ENCODE results near the gene DZIP1L.
"Not testable (repeated sequence)": the region's sequence is repeated elsewhere in the genome, so short reads cannot be mapped to it uniquely, and the experiment has no call there.

Gene DZIP1L

DNA sequence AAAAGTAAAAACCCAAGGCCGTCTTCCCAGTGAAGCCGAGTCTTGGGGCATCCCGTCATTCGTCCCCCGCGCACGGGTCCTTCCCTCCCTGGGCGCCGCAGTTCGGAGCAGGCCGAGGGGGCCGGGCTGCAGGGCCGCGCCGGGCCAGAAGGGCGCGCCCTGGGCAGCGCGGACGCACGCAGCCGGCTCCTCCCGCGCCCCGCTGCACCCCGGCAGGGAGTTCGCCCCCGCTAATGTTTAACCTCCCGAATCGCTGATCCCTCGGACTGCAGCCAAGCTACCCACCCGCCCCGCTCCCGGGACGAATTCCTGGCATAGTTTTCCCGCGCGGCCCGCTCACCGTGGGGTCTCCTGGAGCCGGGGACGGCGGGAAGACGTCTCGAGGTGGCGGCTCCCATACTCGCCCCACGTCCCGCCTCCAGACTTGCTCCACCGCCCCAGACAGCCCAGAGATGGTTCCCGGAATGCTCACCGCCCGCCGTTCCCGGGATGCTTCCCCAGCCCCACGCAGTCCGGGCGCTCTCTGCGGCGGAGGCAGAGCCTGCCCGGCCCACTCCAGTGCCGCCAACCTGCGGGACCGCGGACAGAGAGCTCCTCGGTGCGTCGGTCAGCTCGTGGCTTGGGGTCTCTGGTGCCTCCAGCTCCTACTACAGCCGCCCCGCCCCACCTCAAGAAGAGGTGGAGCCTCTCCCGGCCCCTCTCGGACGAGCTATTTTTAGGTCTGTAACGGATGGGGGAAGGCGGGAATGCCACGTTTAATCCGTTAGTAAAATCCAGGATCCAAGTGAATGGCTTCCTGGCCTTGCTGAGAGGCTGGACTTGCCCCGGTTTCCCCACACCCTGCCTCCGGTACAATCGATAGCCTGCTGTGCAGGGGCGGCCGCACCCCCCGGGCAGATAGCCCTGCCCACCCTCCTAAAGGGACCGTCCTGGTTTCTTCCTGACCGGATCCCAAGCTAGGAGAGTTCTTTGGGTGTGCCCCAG lies at the start of gene DZIP1L:
Gene DZIP1L (minus strand): TSS at position 621 of the 984 bp plus-strand sequence. CDS start 11,637 bp downstream, outside the sequence.
- DNase-seq (ENCODE audit: low read depth, low spot score): no peak

- no peak for DNase-seq (ENCODE audit: low read depth, low spot score)
Observed at GRCh38 chr3:138165061-138165460, 49.7 kb upstream of the DZIP1L start.

- DNase-seq (ENCODE audit: low read depth, low spot score): no peak
Observed at GRCh38 chr3:138157743-138158142, 42.3 kb upstream of the DZIP1L start.

GRCh38 chr3:138154534-138154933 lies 39.1 kb upstream of the DZIP1L start:
- no peak for DNase-seq (ENCODE audit: low read depth, low spot score)

- no peak for DNase-seq (ENCODE audit: low read depth, low spot score)
Observed at GRCh38 chr3:138148503-138148902, 33.1 kb upstream of the DZIP1L start.

- DNase-seq (ENCODE audit: low read depth, low spot score): not testable (repeated sequence)
Observed at GRCh38 chr3:138142181-138142580, 26.8 kb upstream of the DZIP1L start.

DNA sequence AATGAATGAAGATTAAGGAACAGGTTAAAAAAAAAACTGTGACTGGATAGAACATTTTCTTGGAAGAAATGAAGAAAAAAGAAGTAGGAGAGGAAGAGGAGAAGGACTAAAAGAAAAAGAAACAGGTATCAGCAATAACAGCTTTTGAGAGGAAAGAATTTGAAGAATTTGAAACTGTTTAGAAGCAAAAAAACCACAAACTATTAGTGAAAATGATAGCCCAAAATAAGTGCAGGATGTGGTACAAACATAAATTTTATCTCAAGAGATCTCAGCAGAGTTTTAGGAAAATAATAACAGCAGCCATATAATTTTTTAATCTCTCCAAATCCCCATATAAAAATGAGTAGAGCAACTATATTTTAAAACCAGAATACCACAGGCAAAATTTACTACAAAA lies 25.5 kb upstream of the DZIP1L start:
- DNase-seq (ENCODE audit: low read depth, low spot score): no peak

DNA sequence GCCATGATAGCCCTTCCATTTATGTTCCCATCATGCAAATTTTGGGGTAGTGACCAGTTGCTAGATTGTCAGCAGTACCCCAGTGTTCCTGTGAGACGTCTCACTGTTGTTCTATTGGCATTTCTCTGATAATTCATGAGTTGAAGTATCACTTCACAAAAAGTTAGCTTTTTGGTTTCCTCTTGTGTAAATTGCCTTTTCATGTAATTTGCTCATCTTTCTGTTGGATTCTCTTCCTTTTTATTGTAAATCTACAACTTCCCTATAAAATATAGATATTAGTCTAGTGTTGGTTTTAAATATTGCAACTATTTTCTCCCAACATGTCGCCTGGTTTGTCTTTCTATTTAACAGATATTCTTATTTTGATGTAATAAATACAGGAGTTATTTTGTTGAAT lies 24.3 kb upstream of the DZIP1L start:
- no peak for DNase-seq (ENCODE audit: low read depth, low spot score)

DNA sequence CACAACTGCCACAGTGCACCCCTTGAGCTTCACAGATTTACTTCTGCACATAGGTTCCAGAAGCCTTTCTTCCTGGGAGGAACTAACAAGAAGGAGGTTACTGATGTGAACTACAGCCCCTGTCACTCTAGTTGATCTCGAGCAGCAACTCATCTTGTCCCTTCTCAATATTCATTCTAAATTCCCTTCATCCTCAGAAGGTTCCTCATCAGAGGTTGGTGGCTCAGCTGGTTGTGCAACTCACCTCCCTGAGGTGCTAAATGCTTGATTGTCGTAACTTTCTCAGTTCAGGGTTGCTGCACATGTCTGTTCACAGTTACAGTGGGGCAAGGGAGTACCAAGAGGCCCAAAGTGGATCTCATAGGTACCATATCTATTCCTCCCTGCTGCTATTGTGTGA lies 22.5 kb upstream of the DZIP1L start:
- no peak for DNase-seq (ENCODE audit: low read depth, low spot score)

DNA sequence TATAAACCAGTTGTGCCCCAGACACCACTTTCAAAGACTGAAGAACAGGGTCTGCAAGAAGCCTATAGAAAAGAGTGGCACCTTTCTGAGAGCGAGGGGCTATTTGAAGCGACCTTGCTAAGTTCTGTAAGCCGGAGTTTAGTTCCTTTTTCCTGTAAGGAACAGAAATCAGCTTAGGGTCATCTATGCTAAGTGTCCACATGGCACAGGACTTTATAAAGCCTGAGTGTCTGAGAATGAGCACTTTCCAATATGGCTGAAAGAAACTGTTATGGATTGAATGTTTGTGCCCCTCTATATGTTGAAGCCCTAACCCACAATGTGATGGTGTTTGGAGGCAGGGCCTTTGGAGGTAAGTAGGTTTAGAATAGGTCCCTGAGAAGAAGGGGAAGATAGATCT lies 20.8 kb upstream of the DZIP1L start:
- no peak for DNase-seq (ENCODE audit: low read depth, low spot score)

DNA sequence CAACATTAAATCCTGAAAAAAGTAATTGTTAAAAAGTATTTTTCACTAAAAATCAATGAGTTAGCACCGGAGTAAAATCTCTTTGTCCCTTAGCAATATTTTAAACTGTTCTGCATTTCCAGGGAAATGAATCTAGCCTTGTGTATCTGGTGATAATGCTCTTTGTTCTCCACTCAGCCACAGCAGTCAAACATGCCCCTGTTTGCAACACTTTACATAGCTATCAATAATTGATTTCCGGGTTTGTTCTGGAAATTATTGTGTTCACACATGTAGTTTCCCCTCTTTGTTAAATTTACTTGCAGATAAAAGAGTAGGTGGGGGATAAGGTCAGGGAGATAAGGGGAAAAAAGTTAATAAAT lies 20.4 kb upstream of the DZIP1L start:
- no peak for DNase-seq (ENCODE audit: low read depth, low spot score)

DNA sequence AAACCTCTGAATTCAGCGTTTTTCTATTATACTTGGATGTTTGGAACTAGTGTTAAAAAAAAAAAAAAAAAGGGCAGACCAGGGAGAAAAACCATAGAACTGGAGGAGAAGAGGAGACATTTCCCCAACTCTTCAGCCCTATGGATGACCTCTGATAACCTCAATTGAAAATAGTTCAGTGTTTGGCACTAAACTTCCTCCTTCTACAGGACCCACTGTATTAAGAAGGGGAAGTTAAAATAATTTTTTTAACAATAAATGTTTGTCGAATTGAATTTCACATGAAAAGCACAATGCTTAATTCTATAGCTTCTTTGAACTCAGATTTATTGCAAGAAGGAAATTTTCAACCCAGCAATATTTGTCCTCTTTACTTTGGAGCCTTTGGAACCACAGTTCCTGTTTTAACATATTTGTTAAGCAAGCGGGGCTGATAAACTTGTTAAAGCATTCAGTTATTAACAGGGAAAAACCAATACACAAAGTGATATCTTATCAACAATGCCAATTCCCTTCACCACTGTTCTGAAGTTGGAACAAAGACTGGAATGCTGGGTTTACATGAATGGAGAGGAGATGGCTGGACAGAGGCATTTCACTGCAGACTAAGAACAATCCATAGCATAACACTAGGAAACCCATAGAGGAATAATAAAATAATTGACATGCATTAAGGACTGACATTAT lies 19.9 kb upstream of the DZIP1L start:
- DNase-seq (ENCODE audit: low read depth, low spot score): no peak

- DNase-seq (ENCODE audit: low read depth, low spot score): no peak
Observed at GRCh38 chr3:138132239-138132638, 16.8 kb upstream of the DZIP1L start, which contains the start of gene A4GNT. A4GNT (minus strand) TSS chr3:138132390; CDS start chr3:138131256, 1,134 bp downstream.

GRCh38 chr3:138127636-138128365 lies 12.4 kb upstream of the DZIP1L start:
- no peak for DNase-seq (ENCODE audit: low read depth, low spot score)

GRCh38 chr3:138125548-138126221 lies 10.3 kb upstream of the DZIP1L start:
- DNase-seq (ENCODE audit: low read depth, low spot score): no peak

- DNase-seq (ENCODE audit: low read depth, low spot score): no peak
Observed at GRCh38 chr3:138124706-138125355, 9.4 kb upstream of the DZIP1L start.

- no peak for DNase-seq (ENCODE audit: low read depth, low spot score)
Observed at GRCh38 chr3:138124188-138124587, 8.8 kb upstream of the DZIP1L start.

DNA sequence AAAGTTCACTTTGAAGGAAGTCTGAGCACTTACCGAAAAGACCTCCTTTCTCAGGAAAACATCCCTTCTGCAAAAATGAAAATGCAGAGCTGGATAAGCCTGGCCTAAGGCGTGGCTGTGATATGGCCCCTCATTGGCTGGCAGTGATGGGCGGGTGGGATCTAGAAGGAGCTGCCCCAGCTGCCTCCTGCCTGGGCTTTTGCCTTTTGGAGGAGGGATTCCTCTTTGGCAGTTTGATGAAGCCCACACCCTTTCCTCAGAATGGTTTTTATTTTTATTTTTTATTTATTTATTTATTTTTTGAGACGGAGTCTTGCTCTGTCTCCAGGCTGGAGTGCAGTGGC lies 4.0 kb upstream of the DZIP1L start:
- no peak for DNase-seq (ENCODE audit: low read depth, low spot score)

GRCh38 chr3:138118612-138119422 lies 3.4 kb upstream of the DZIP1L start:
- peak; percentile 77 for DNase-seq (ENCODE audit: low read depth, low spot score)

GRCh38 chr3:138114431-138114918 lies 933 bp downstream of the DZIP1L start:
- DNase-seq (ENCODE audit: low read depth, low spot score): no peak

Measured in iPS DF 19.7 (cell line).